ENCODE results near the gene ROR2.

The ROR2 gene

GRCh38 chr9:91586282-91586681 is 363.7 kb downstream of the ROR2 start:
- in situ Hi-C loops (cut with HindIII; ENCODE audit: low pct_unique_long_range_greater_than_20kb, low sequenced_read_pairs) = no loop called here
- DNase-seq (ENCODE audit: low read depth in 1 of 2, low spot score in 1 of 2) = no peak
- no peak for TF ChIP-seq JUND (IDR thresholded peaks at IDR 0.05; ENCODE audit: low read depth)

DNA sequence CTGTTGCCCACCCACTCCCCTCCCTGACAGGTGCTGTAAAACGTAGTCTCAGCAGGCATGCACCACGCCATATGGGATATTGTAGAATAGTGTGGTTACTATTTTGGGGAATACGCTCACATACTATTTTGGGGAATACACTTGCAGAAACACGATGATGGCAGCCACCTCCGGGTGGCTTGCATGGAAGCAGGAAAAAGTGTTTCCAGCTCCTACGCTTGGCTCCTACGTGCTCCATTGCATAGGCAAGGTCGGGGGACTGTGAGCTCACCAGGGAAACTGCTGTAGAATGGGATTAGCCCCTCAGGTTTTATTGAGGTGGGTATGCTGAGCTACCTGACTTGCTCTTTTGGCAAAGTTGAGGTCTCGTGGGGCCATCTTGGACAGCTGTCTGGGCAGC is 366.1 kb downstream of the ROR2 start:
- in situ Hi-C loops (cut with HindIII; ENCODE audit: low pct_unique_long_range_greater_than_20kb, low sequenced_read_pairs) = no loop called here
- DNase-seq (ENCODE audit: low read depth in 1 of 2, low spot score in 1 of 2) = no peak
- TF ChIP-seq JUND (IDR thresholded peaks at IDR 0.05; ENCODE audit: low read depth) = no peak

DNA sequence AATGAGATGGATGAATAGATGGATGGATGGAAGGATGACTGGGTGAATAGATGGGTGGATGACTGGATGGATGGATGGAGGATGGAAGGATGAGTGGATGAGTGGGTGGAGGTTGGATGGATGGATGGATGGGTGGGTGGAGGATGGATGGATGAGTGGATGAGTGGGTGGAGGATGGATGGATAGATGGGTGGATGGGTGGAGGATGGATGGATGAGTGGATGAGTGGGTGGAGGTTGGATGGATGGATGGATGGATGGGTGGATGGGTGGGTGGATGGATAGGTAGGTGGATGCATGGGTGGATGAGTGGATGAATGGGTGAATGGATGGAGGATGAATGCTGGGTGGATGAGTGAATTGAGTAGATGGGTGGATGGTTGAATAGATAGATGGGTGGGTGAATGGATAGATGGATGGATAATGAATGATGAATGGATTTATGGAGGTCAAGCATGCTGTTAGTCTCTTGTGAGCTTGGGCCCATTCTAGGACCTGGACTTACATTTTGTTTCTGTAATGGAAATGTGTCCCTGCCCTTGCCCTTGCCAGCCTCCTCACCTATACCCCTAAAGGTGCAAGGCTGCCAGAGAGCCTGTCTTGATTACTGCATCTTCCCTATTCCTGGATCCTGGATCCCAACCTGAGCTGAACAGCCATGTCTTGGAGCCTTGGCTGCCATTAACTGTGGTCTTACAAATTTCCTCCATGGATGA is 366.7 kb downstream of the ROR2 start:
- no peak for DNase-seq (ENCODE audit: low read depth in 1 of 2, low spot score in 1 of 2)
- in situ Hi-C loops (cut with HindIII; ENCODE audit: low pct_unique_long_range_greater_than_20kb, low sequenced_read_pairs) = no loop called here
- no peak for TF ChIP-seq JUND (IDR thresholded peaks at IDR 0.05; ENCODE audit: low read depth)

DNA sequence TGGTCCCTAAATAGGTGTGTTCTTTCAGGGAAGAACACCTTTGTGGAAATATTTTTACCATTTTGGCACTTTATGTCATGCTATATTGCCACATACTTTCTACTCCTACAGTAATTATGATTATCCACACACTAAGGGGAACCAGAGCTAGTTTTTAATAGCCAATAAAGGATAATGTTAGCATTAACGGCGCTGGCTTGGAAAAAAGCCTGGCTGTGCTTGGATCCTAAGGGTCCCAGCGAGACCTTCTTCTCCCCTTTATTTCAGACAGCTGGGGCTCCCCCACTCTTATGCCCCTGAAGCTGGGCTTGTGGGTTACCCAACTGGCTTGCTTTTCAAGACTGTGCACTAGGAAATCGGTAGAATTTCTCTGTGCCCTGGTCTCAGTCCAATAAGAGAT is 367.8 kb downstream of the ROR2 start:
- in situ Hi-C loops (cut with HindIII; ENCODE audit: low pct_unique_long_range_greater_than_20kb, low sequenced_read_pairs) = no loop called here
- no peak for TF ChIP-seq JUND (IDR thresholded peaks at IDR 0.05; ENCODE audit: low read depth)
- no peak for DNase-seq (ENCODE audit: low read depth in 1 of 2, low spot score in 1 of 2)

DNA sequence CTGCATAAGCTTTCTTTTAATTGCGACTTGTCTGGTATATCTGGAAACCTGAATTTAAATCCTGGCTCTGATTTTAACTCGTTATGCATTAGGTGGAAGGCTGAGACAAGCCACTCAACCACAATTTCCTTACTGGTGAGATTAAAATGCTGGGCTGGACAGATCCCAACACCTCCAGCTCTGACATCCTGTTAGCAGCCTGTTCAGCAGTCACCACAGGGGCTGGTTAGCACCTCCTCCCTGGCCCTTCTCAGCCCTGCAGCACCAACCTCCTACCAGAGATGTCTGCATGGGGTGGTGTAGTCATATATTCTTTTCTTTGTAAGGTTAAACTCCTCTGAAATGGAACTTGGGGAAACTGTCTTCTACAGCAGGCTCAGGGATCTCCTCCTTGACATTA is 369.9 kb downstream of the ROR2 start:
- in situ Hi-C loops (cut with HindIII; ENCODE audit: low pct_unique_long_range_greater_than_20kb, low sequenced_read_pairs) = no loop called here
- peak; percentile 24 to 30 for DNase-seq (ENCODE audit: low read depth in 1 of 2, low spot score in 1 of 2)
- no peak for TF ChIP-seq JUND (IDR thresholded peaks at IDR 0.05; ENCODE audit: low read depth)

DNA sequence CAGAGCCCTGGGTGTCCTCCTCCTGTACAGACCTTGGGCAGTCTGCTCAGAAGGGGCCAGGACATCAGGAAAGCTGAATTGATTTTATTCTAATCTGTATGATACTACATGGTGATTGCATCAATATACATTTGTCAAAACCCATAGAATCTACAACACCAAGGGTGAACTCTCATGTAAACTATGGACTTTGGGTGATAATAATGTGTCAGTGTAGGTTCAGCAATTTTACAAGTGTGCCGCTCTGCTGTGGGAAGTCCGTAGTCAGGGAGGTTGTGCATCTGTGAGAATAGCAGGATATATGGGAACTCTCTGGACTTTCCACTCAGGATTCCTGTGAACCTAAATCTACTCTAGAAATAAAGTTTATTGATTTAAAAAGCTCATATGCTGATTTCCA is 371.1 kb downstream of the ROR2 start:
- in situ Hi-C loops (cut with HindIII; ENCODE audit: low pct_unique_long_range_greater_than_20kb, low sequenced_read_pairs) = no loop called here
- no peak for TF ChIP-seq JUND (IDR thresholded peaks at IDR 0.05; ENCODE audit: low read depth)

GRCh38 chr9:91577633-91578061 is 372.4 kb downstream of the ROR2 start:
- no peak for DNase-seq (ENCODE audit: low read depth in 1 of 2, low spot score in 1 of 2)
- TF ChIP-seq JUND (IDR thresholded peaks at IDR 0.05; ENCODE audit: low read depth) = no peak
- in situ Hi-C loops (cut with HindIII; ENCODE audit: low pct_unique_long_range_greater_than_20kb, low sequenced_read_pairs) = no loop called here

More for the DNA sequence above, 371.1 kb downstream of the ROR2 start:
- no peak for DNase-seq (ENCODE audit: low read depth in 1 of 2, low spot score in 1 of 2)

DNA sequence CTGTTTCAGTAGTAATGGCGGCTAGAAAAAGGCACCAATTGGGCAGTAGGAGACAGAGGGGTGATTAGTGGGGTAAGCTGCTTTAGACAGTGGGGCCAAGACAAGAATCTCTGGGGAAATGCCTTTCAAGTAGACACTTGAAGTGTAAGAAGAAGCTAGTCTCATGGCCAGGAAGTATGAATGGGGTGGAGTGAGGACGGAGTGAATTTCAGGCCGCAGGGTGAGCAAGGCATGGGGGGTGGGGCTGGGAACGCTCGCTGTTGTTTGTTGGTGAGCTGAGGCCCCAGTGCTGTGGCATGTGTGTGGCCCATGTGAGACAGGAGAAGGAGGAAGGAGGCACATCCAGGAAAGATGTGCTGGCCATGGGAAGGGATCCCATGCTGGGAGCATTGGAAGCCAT is 377.2 kb downstream of the ROR2 start:
- in situ Hi-C loops (cut with HindIII; ENCODE audit: low pct_unique_long_range_greater_than_20kb, low sequenced_read_pairs) = no loop called here
- DNase-seq (ENCODE audit: low read depth in 1 of 2, low spot score in 1 of 2) = no peak
- TF ChIP-seq JUND (IDR thresholded peaks at IDR 0.05; ENCODE audit: low read depth) = no peak

- no peak for TF ChIP-seq JUND (IDR thresholded peaks at IDR 0.05; ENCODE audit: low read depth)
- in situ Hi-C loops (cut with HindIII; ENCODE audit: low pct_unique_long_range_greater_than_20kb, low sequenced_read_pairs) = no loop called here
- no peak for DNase-seq (ENCODE audit: low read depth in 1 of 2, low spot score in 1 of 2)
Observed at GRCh38 chr9:91572044-91572443, 378.0 kb downstream of the ROR2 start.

DNA sequence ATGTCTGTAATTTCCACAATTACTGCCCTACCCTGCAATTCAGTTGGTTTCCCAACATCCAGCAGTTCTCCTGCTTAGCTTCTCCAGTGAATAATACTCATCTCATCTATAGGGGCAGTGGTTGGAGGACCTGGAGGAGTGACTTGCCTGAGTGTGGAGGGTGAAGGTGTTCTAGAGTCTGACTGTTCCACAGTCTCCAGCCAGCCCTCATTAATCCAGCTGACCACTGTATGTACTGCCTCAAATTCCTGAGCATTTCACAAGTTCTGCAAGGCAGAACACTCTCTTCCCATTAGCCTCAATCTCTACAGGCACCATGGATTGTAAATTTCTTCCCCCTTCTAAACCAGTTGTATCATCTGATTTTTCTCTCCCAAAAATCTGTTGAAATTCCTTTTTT is 379.0 kb downstream of the ROR2 start:
- DNase-seq (ENCODE audit: low read depth in 1 of 2, low spot score in 1 of 2) = no peak
- no peak for TF ChIP-seq JUND (IDR thresholded peaks at IDR 0.05; ENCODE audit: low read depth)
- in situ Hi-C loops (cut with HindIII; ENCODE audit: low pct_unique_long_range_greater_than_20kb, low sequenced_read_pairs) = no loop called here

GRCh38 chr9:91567642-91568274 is 382.3 kb downstream of the ROR2 start:
- DNase-seq (ENCODE audit: low read depth in 1 of 2, low spot score in 1 of 2) = peak in 1 of 2 experiments; percentile 32
- in situ Hi-C loops (cut with HindIII; ENCODE audit: low pct_unique_long_range_greater_than_20kb, low sequenced_read_pairs) = no loop called here

DNA sequence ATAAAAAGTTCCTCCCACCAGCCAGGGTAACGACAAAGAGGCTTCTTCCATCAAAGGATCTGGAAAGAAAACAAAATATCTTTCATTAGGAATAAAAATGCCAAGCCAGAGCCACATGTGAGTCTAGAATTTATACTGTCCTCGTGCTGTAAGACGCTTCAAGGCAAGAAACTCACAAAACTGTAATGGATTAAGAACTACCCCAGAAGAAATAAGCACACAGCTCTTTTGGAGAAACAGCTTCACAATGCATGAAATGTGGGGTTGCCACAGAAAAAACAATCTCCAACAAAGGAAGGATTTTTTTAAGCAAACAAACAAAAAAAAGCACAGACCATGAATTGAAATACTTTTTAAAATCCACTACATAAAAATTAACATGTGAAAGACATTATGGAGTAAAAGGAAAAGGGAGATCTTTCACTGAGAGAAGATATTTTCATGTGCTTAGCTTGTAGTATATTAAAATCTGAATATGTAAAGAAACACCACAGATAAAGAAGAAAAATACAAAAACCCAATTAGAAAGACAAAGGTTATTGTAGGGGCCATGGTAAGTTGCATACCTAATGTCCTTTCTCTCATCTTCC is 385.9 kb downstream of the ROR2 start:
- in situ Hi-C loops (cut with HindIII; ENCODE audit: low pct_unique_long_range_greater_than_20kb, low sequenced_read_pairs) = no loop called here
- TF ChIP-seq JUND (IDR thresholded peaks at IDR 0.05; ENCODE audit: low read depth) = no peak

More at GRCh38 chr9:91567642-91568274, 382.3 kb downstream of the ROR2 start:
- TF ChIP-seq JUND (IDR thresholded peaks at IDR 0.05; ENCODE audit: low read depth) = no peak

DNA sequence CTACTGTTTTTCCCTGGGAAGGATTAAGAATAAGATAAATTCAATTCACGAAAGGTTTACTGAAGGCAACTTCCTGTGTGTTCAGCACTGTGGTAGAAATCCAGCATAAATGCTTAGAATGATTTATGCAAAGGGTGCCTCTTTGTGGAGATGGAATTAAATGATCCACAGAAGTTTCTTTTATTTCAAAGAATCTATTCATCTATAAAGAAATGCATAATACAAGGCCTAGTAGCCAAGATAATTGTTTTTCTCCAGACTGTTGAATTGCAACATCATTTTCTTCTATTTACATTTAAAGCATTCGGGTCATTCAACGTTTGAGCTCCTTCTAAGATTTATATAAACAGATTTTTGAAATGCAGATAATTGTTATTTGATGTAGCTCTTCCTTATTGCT is 387.6 kb downstream of the ROR2 start:
- DNase-seq (ENCODE audit: low read depth in 1 of 2, low spot score in 1 of 2) = peak in 1 of 2 experiments; percentile 18
- in situ Hi-C loops (cut with HindIII; ENCODE audit: low pct_unique_long_range_greater_than_20kb, low sequenced_read_pairs) = no loop called here
- TF ChIP-seq JUND (IDR thresholded peaks at IDR 0.05; ENCODE audit: low read depth) = no peak

More for the DNA sequence above, 385.9 kb downstream of the ROR2 start:
- DNase-seq (ENCODE audit: low read depth in 1 of 2, low spot score in 1 of 2) = no peak

Data from T47D (cell line).